Stomach (tissue), 4 donors: ENCODE measurements around the gene RXRA.

Experiments
- POLR2A ChIP-seq, 4 donors: fragments of 450-650 bp; IDR thresholded peaks; one replicate each; pipeline ENCODE4 v1.6.1; 2016; ENCODE audit warnings: antibody characterized with exemption in 4 of 4, control low read depth in 2 of 4, mild to moderate bottlenecking in 1 of 4, moderate library complexity in 1 of 4
- POLR2AphosphoS5 ChIP-seq, 3 donors: sonication (generic); formaldehyde crosslinking; IDR thresholded peaks; one replicate each; pipeline ENCODE4 v1.6.1; 2016; ENCODE audit warnings: antibody characterized with exemption in 3 of 3
- TF ChIP-seq, protein P1 (sequence below), 7 experiments: fragments of 450-650 bp in 4 of 7; fragments of 200-600 bp in 3 of 7; sonication (generic) in 3 of 7; IDR thresholded peaks; one replicate each; pipeline ENCODE4 v1.5.1; 2016 to 2019; ENCODE audit warnings: antibody characterized with exemption in 7 of 7, control low read depth in 2 of 7, mild to moderate bottlenecking in 1 of 7

GRCh38 chr9:134343637-134344036 lies 17.4 kb downstream of the RXRA start:
- TF ChIP-seq POLR2AphosphoS5 (IDR thresholded peaks at IDR 0.05): no peak
- TF ChIP-seq, protein P1, sequence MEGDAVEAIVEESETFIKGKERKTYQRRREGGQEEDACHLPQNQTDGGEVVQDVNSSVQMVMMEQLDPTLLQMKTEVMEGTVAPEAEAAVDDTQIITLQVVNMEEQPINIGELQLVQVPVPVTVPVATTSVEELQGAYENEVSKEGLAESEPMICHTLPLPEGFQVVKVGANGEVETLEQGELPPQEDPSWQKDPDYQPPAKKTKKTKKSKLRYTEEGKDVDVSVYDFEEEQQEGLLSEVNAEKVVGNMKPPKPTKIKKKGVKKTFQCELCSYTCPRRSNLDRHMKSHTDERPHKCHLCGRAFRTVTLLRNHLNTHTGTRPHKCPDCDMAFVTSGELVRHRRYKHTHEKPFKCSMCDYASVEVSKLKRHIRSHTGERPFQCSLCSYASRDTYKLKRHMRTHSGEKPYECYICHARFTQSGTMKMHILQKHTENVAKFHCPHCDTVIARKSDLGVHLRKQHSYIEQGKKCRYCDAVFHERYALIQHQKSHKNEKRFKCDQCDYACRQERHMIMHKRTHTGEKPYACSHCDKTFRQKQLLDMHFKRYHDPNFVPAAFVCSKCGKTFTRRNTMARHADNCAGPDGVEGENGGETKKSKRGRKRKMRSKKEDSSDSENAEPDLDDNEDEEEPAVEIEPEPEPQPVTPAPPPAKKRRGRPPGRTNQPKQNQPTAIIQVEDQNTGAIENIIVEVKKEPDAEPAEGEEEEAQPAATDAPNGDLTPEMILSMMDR (IDR thresholded peaks at IDR 0.05): no peak
- no peak for TF ChIP-seq POLR2A (IDR thresholded peaks at IDR 0.05)
